H9 (cell line): Measurements from ENCODE around the gene ETFB. TPM values are rescaled to one million over a fixed set of nuclear protein-coding genes. Genes with fewer than 3 reads are reported as not detected.

Source experiments
- DNase-seq: peaks from one replicate; pipeline ENCODE4 v3.0.0-alpha.2; 2017
- H2AFZ ChIP-seq: one replicate; pipeline ENCODE4 v1.6.1; 2013; ENCODE audit warnings: mild to moderate bottlenecking, low read length, control low read depth, moderate library complexity
- H2AK5ac ChIP-seq: 2 replicates; pipeline ENCODE4 v1.6.1; 2013; ENCODE audit warnings: low read length, control low read depth, mixed read lengths; ENCODE audit not compliant: insufficient read length
- H2BK120ac ChIP-seq: one replicate; pipeline ENCODE4 v1.6.1; 2013; ENCODE audit warnings: low read depth, mild to moderate bottlenecking, low read length, control low read depth, inconsistent platforms; ENCODE audit not compliant: poor library complexity, severe bottlenecking
- H2BK12ac ChIP-seq: 2 replicates; pipeline ENCODE4 v1.6.1; 2013; ENCODE audit warnings: low read length, control low read depth, mixed read lengths, low read depth; ENCODE audit not compliant: insufficient read length
- H2BK15ac ChIP-seq: 2 replicates; pipeline ENCODE4 v1.6.1; 2013; ENCODE audit warnings: low read depth, low read length, control low read depth
- H2BK20ac ChIP-seq: one replicate; pipeline ENCODE4 v1.6.1; 2013; ENCODE audit warnings: low read depth, mild to moderate bottlenecking, low read length, control low read depth, inconsistent platforms; ENCODE audit not compliant: poor library complexity, severe bottlenecking
- H2BK5ac ChIP-seq: 2 replicates; pipeline ENCODE4 v1.6.1; 2013; ENCODE audit warnings: low read length, control low read depth, mixed read lengths; ENCODE audit not compliant: insufficient read length
- H3K14ac ChIP-seq: 2 replicates; pipeline ENCODE4 v1.6.1; 2013; ENCODE audit warnings: low read length, control low read depth; ENCODE audit not compliant: insufficient read depth
- H3K18ac ChIP-seq: 2 replicates; pipeline ENCODE4 v1.6.1; 2013; ENCODE audit warnings: low read depth, mild to moderate bottlenecking, mixed read lengths, low read length, control low read depth; ENCODE audit not compliant: insufficient read length
- H3K23ac ChIP-seq: 2 replicates; pipeline ENCODE4 v1.6.1; 2013; ENCODE audit warnings: low read length, control low read depth, mixed read lengths, low read depth; ENCODE audit not compliant: insufficient read length
- H3K23me2 ChIP-seq: 2 replicates; pipeline ENCODE4 v1.6.1; 2013; ENCODE audit warnings: low read depth, mild to moderate bottlenecking, mixed read lengths, low read length, control low read depth; ENCODE audit not compliant: insufficient read length, poor library complexity, severe bottlenecking
- H3K27ac ChIP-seq: 2 replicates; pipeline ENCODE4 v1.5.1; 2013; ENCODE audit warnings: low read length, control low read depth, mixed read lengths, low read depth; ENCODE audit not compliant: insufficient read length
- H3K27me3 ChIP-seq: 2 replicates; pipeline ENCODE4 v1.6.1; 2013; ENCODE audit warnings: low read length, control low read depth, inconsistent platforms; ENCODE audit not compliant: insufficient read depth
- H3K4ac ChIP-seq: 2 replicates; pipeline ENCODE4 v1.6.1; 2013; ENCODE audit warnings: low read depth, mild to moderate bottlenecking, control low read depth, inconsistent platforms, low read length, moderate library complexity
- H3K4me1 ChIP-seq: 2 replicates; pipeline ENCODE4 v1.6.1; 2013; ENCODE audit warnings: low read length, control low read depth, inconsistent platforms; ENCODE audit not compliant: insufficient read depth
- H3K4me2 ChIP-seq: 2 replicates; pipeline ENCODE4 v1.6.1; 2013; ENCODE audit warnings: low read length, control low read depth, mixed read lengths; ENCODE audit not compliant: insufficient read length, insufficient read depth
- H3K56ac ChIP-seq: 2 replicates; pipeline ENCODE4 v1.6.1; 2013; ENCODE audit warnings: low read depth, mild to moderate bottlenecking, mixed read lengths, low read length, control low read depth; ENCODE audit not compliant: insufficient read length
- H3K79me1 ChIP-seq: 2 replicates; pipeline ENCODE4 v1.6.1; 2013; ENCODE audit warnings: low read depth, mild to moderate bottlenecking, moderate library complexity, low read length, control low read depth, inconsistent platforms; ENCODE audit not compliant: insufficient read depth, poor library complexity, severe bottlenecking
- H3K79me2 ChIP-seq: 2 replicates; pipeline ENCODE4 v1.6.1; 2013; ENCODE audit warnings: low read length, control low read depth, inconsistent platforms; ENCODE audit not compliant: insufficient read depth
- H3K9ac ChIP-seq: 2 replicates; pipeline ENCODE4 v1.6.1; 2013; ENCODE audit warnings: low read length, control low read depth, mixed read lengths; ENCODE audit not compliant: insufficient read length; ENCODE audit errors: extremely low read depth
- H3K9me3 ChIP-seq: one replicate; pipeline ENCODE4 v1.6.1; 2013; ENCODE audit warnings: low read depth, low read length, inconsistent platforms; ENCODE audit not compliant: control insufficient read depth
- H3T11ph ChIP-seq: one replicate; pipeline ENCODE4 v1.6.1; 2013; ENCODE audit warnings: mild to moderate bottlenecking, low read length, control low read depth, inconsistent platforms
- H4K20me1 ChIP-seq: one replicate; pipeline ENCODE4 v1.6.1; 2013; ENCODE audit not compliant: control insufficient read depth, insufficient read length, insufficient read depth
- H4K5ac ChIP-seq: 2 replicates; pipeline ENCODE4 v1.6.1; 2013; ENCODE audit warnings: low read depth, mild to moderate bottlenecking, mixed read lengths, low read length, control low read depth; ENCODE audit not compliant: insufficient read length
- H4K8ac ChIP-seq: replicated peaks from 2 replicates; pipeline ENCODE4 v1.6.1; 2013; ENCODE audit warnings: low read length, control low read depth, mixed read lengths, low read depth; ENCODE audit not compliant: insufficient read length
- H4K91ac ChIP-seq: 2 replicates; pipeline ENCODE4 v1.6.1; 2013; ENCODE audit warnings: low read depth, mild to moderate bottlenecking, moderate library complexity, mixed read lengths, low read length, control low read depth; ENCODE audit not compliant: insufficient read length
- H3K27ac Mint-ChIP-seq, 3 experiments: 2 replicates in 2 of 3; 3 replicates in 1 of 3; pipeline ENCODE4 v1.8.0; 2020 to 2021; ENCODE audit warnings: mixed read lengths in 3 of 3, mild to moderate bottlenecking in 1 of 3, moderate library complexity in 1 of 3
- H3K27me3 Mint-ChIP-seq: 2 replicates; pipeline ENCODE4 v1.8.0; 2021; ENCODE audit warnings: low read depth, mild to moderate bottlenecking, moderate library complexity, mixed read lengths
- H3K36me3 Mint-ChIP-seq, 3 experiments: 2 replicates in 2 of 3; 3 replicates in 1 of 3; pipeline ENCODE4 v1.8.0; 2020 to 2021; ENCODE audit warnings: low read depth in 3 of 3, mixed read lengths in 3 of 3; ENCODE audit not compliant: insufficient read depth in 1 of 3
- H3K4me1 Mint-ChIP-seq, 2 experiments: 2 replicates each; pipeline ENCODE4 v1.8.0; 2020; ENCODE audit warnings: mixed read lengths in 2 of 2
- H3K4me3 Mint-ChIP-seq, 2 experiments: 2 replicates in 1 of 2; 3 replicates in 1 of 2; pipeline ENCODE4 v1.8.0; 2020 to 2021; ENCODE audit warnings: mild to moderate bottlenecking in 2 of 2, mixed read lengths in 2 of 2, moderate library complexity in 1 of 2
- H3K9me3 Mint-ChIP-seq, 2 experiments: 2 replicates in 1 of 2; 3 replicates in 1 of 2; pipeline ENCODE4 v1.8.0; 2020; ENCODE audit warnings: mild to moderate bottlenecking in 2 of 2, mixed read lengths in 2 of 2, moderate library complexity in 1 of 2
- CTCF ChIP-seq: fragments of 200-600 bp; sonication (generic); conservative IDR thresholded peaks from 3 replicates; pipeline ENCODE4 v1.8.0; 2021; ENCODE audit warnings: antibody characterized with exemption, mild to moderate bottlenecking
- WGBS: extraction: QIAGEN DNeasy Blood & Tissue Kit; methylation state at CpG from one replicate; pipeline ENCODE4 v1.1.7; 2013; ENCODE audit warnings: missing lambda C conversion rate, low lambda C conversion rate, mixed read lengths; ENCODE audit not compliant: insufficient read length; ENCODE audit errors: extremely low coverage; 5-methylcytosine and 5-hydroxymethylcytosine counted together
- total RNA-seq: library from RNA; stranded (reverse); gene quantifications from 2 replicates; pipeline ENCODE4 v1.2.1, GENCODE V29; 2021

The ETFB gene
- total RNA-seq, 1 experiment from 2014 or later = 49.4 TPM

- no peak overlapping the region for H4K91ac ChIP-seq
- H2AFZ ChIP-seq = no peak overlapping the region
- no peak overlapping the region for H2BK12ac ChIP-seq
- H4K5ac ChIP-seq = no peak overlapping the region
- no peaks in the 10 kb centered on the region for H3K27me3 ChIP-seq
- no peak overlapping the region for H3K56ac ChIP-seq
- H3K4me2 ChIP-seq = no peak overlapping the region
- H3K27me3 Mint-ChIP-seq = peaks cover 3% of the 10 kb centered on the region
- H3K14ac ChIP-seq = no peak overlapping the region
- no peaks in the 10 kb centered on the region for H3K23me2 ChIP-seq
- H3K23ac ChIP-seq = no peak overlapping the region
- no peak overlapping the region for H3K27ac ChIP-seq
- no peak overlapping the region for H2BK20ac ChIP-seq
- no peaks in the 10 kb centered on the region for H3K4me1 ChIP-seq
- H3K79me1 ChIP-seq = no peaks in the 10 kb centered on the region
- WGBS = no CpG with 5 or more reads among the region's 14 CpGs
- no peak for DNase-seq
- peaks cover 6 to 7% of the 10 kb centered on the region in 2 experiments; a peak in 4 of 5 replicates for H3K9me3 Mint-ChIP-seq
- H2AK5ac ChIP-seq = no peak overlapping the region
- TF ChIP-seq CTCF = no peak
- no peak overlapping the region for H3K9ac ChIP-seq
- H3K9me3 ChIP-seq = no peaks in the 10 kb centered on the region
- no peak overlapping the region for H2BK5ac ChIP-seq
- no peak overlapping the region for H3K4ac ChIP-seq
- H3T11ph ChIP-seq = no peak overlapping the region
- no peak overlapping the region for H3K18ac ChIP-seq
- H2BK15ac ChIP-seq = no peak overlapping the region
- no peak overlapping the region for H2BK120ac ChIP-seq
- H3K4me3 Mint-ChIP-seq = no peak overlapping the region; a peak in 1 of 5 replicates
- H4K20me1 ChIP-seq = no peaks in the 10 kb centered on the region
- no peaks in the 10 kb centered on the region for H3K79me2 ChIP-seq
- no peak overlapping the region for H3K27ac Mint-ChIP-seq
- peaks cover 0 to under 1% (median 0%) of the 10 kb centered on the region in 3 experiments; a peak in 1 of 7 replicates for H3K36me3 Mint-ChIP-seq
- H3K4me1 Mint-ChIP-seq = peaks cover 7 to 27% of the 10 kb centered on the region in 2 experiments
- no peak overlapping the region for H4K8ac ChIP-seq
These were observed 20.8 kb upstream of the ETFB start for GRCh38 chr19:51386882-51387520.
